ENCODE measurements around the gene KAT6B.

DNA sequence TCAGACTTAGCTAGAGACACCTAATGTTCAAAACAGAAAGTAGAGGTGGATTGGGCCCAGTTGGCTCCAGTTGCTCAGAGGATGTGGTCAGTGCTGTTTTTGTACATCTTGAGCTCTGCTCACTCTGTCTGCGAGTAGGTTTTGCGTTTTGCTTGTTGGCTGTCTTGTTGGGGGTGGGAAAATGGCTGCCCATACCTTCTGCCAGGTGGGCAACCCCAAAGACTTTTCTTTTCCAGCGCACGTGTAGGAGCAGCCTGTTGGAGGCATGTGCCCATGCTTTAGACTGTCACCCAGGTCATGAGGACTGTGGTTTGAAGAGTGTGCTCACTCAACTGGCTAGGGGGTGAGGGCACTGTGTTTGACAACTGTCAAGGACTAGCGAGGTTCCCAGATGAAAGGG is 73.9 kb downstream of the KAT6B start:
- TF ChIP-seq, protein P1, sequence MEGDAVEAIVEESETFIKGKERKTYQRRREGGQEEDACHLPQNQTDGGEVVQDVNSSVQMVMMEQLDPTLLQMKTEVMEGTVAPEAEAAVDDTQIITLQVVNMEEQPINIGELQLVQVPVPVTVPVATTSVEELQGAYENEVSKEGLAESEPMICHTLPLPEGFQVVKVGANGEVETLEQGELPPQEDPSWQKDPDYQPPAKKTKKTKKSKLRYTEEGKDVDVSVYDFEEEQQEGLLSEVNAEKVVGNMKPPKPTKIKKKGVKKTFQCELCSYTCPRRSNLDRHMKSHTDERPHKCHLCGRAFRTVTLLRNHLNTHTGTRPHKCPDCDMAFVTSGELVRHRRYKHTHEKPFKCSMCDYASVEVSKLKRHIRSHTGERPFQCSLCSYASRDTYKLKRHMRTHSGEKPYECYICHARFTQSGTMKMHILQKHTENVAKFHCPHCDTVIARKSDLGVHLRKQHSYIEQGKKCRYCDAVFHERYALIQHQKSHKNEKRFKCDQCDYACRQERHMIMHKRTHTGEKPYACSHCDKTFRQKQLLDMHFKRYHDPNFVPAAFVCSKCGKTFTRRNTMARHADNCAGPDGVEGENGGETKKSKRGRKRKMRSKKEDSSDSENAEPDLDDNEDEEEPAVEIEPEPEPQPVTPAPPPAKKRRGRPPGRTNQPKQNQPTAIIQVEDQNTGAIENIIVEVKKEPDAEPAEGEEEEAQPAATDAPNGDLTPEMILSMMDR (IDR thresholded peaks at IDR 0.05), result no peak
- no peak for TF ChIP-seq POLR2AphosphoS5 (IDR thresholded peaks at IDR 0.05)

All from prostate gland (tissue), 2 donors.